HepG2 (cell line): ENCODE measurements around the gene GLYR1. TPM values are rescaled to one million over a fixed set of nuclear protein-coding genes. Genes with fewer than 3 reads are reported as not detected.

Experiments used
- ATAC-seq: fragments of 200-7000 bp; cut with Tn5 transposase; 3 replicates; pipeline ENCODE4 v1.9.1; 2020; ENCODE audit warnings: mild to moderate bottlenecking, moderate library complexity
- BruUV-seq: library from RNA; stranded (reverse); fragments of 400-500 nt; replicated peaks from 2 replicates; lab custom pipeline; 2021; lab: Mats Ljungman, UMichigan
- CTCF ChIA-PET: fragments of 300-600 bp; formaldehyde crosslinking; extraction: SDS; loops from one replicate; lab custom pipeline; 2021; ENCODE audit warnings: low total read pairs, inconsistent platforms, low intra/inter-chr PET ratio; lab: Yijun Ruan, JAX
- POLR2A ChIA-PET: fragments of 350-600 bp; sonication (Branson Sonifier 250); formaldehyde crosslinking; loops from one replicate; lab custom pipeline; 2020; ENCODE audit warnings: antibody characterized with exemption, inconsistent platforms; lab: Yijun Ruan, JAX
- DNase-seq: peaks from one replicate; pipeline ENCODE4 v3.0.0-alpha.2; 2015; ENCODE audit warnings: low spot score
- FAIRE-seq: peaks from 3 replicates; lab custom pipeline; 2011; peaks lifted over from hg19 to GRCh38; lab: Jason Lieb, UNC
- H2AFZ ChIP-seq: one replicate; pipeline ENCODE4 v1.6.1; 2011; ENCODE audit warnings: low read length, inconsistent platforms
- H3K27ac ChIP-seq: fragments of 300-600 bp; 3 replicates; pipeline ENCODE4 v1.8.0; 2011; ENCODE audit warnings: mixed run types, mild to moderate bottlenecking, mixed read lengths, low read length, inconsistent platforms; ENCODE audit not compliant: insufficient read depth; ENCODE audit errors: extremely low read length
- H3K27me3 ChIP-seq, 2 experiments: fragments of 200-600 bp in 1 of 2; 2 replicates in 1 of 2; 3 replicates in 1 of 2; pipeline versions ENCODE4 v1.6.0 to v1.8.0; 2011; ENCODE audit warnings: low read length in 2 of 2, mild to moderate bottlenecking in 2 of 2, moderate library complexity in 2 of 2, inconsistent platforms in 1 of 2; ENCODE audit not compliant: insufficient read depth in 2 of 2, control insufficient read depth in 1 of 2
- H3K36me3 ChIP-seq, 2 experiments: fragments of 200-600 bp in 1 of 2; replicated peaks in 1 of 2; 2 replicates in 1 of 2; 3 replicates in 1 of 2; pipeline versions ENCODE4 v1.5.1 to v1.8.0; 2011; ENCODE audit warnings: low read length in 2 of 2, inconsistent platforms in 1 of 2; ENCODE audit not compliant: insufficient read depth in 2 of 2, control insufficient read depth in 1 of 2
- H3K4me1 ChIP-seq: 2 replicates; pipeline ENCODE4 v1.5.1; 2012; ENCODE audit warnings: low read length, inconsistent platforms; ENCODE audit not compliant: insufficient read depth
- H3K4me2 ChIP-seq: 2 replicates; pipeline ENCODE4 v1.6.0; 2011; ENCODE audit warnings: low read depth, low read length, inconsistent platforms
- H3K4me3 ChIP-seq, 3 experiments: fragments of 200-600 bp in 1 of 3; sonication (generic), shearing (Covaris generic) in 1 of 3; replicated peaks in 1 of 3; 2 replicates each; pipeline ENCODE4 v1.5.1; 2011 to 2016; ENCODE audit warnings: low read length in 3 of 3, inconsistent platforms in 2 of 3, low read depth in 2 of 3, mild to moderate bottlenecking in 2 of 3, control low read depth in 1 of 3, mixed read lengths in 1 of 3; ENCODE audit not compliant: insufficient read depth in 1 of 3
- H3K79me2 ChIP-seq: one replicate; pipeline ENCODE4 v1.6.1; 2011; ENCODE audit warnings: low read length, inconsistent platforms; ENCODE audit not compliant: insufficient read depth
- H3K9ac ChIP-seq: 2 replicates; pipeline ENCODE4 v1.6.0; 2011; ENCODE audit warnings: mild to moderate bottlenecking, low read depth, low read length, inconsistent platforms; ENCODE audit not compliant: insufficient read depth
- H3K9me3 ChIP-seq: 2 replicates; pipeline ENCODE4 v1.5.1; 2012; ENCODE audit warnings: mild to moderate bottlenecking, low read length
- H4K20me1 ChIP-seq: 2 replicates; pipeline ENCODE4 v1.6.0; 2011; ENCODE audit warnings: inconsistent platforms, mild to moderate bottlenecking, low read length, moderate library complexity; ENCODE audit not compliant: insufficient read depth
- CREB1 ChIP-seq, 2 experiments: fragments of 450-650 bp in 1 of 2; IDR thresholded peaks; 2 replicates each; pipeline ENCODE4 v1.6.1; 2016 to 2017; ENCODE audit warnings: control low read depth in 1 of 2, mild to moderate bottlenecking in 1 of 2, missing compliant biosample characterization in 1 of 2, missing genetic modification characterization in 1 of 2
- ETV5 ChIP-seq: IDR thresholded peaks from 2 replicates; pipeline ENCODE4 v1.6.1; 2018; ENCODE audit warnings: missing biosample characterization, missing genetic modification reagents, inconsistent platforms, borderline replicate concordance
- FOSL1 ChIP-seq: sonication (generic); formaldehyde crosslinking; IDR thresholded peaks from 2 replicates; pipeline ENCODE4 v1.9.0; 2021; ENCODE audit warnings: missing genetic modification reagents, borderline replicate concordance
- PHB2 ChIP-seq: fragments of 450-650 bp; IDR thresholded peaks from 2 replicates; pipeline ENCODE4 v1.6.1; 2018; ENCODE audit not compliant: partially characterized antibody
- SRF ChIP-seq: IDR thresholded peaks from 2 replicates; pipeline ENCODE4 v1.6.1; 2011; ENCODE audit warnings: mild to moderate bottlenecking, low read depth, low read length, moderate library complexity
- ZNF207 ChIP-seq: fragments of 450-650 bp; IDR thresholded peaks from 2 replicates; pipeline ENCODE4 v1.6.1; 2016; ENCODE audit warnings: antibody characterized with exemption, borderline replicate concordance
- ZNF33A ChIP-seq: sonication (generic); formaldehyde crosslinking; IDR thresholded peaks from 2 replicates; pipeline ENCODE4 v1.5.1; 2020; ENCODE audit warnings: missing genetic modification reagents, mild to moderate bottlenecking, moderate library complexity, borderline replicate concordance
- ZNF746 ChIP-seq: sonication (generic); formaldehyde crosslinking; IDR thresholded peaks from 2 replicates; pipeline ENCODE4 v1.8.0; 2022; ENCODE audit warnings: mild to moderate bottlenecking, missing genetic modification reagents
- ZZZ3 ChIP-seq: sonication (generic); formaldehyde crosslinking; IDR thresholded peaks from 2 replicates; pipeline ENCODE4 v1.4.0; 2020; ENCODE audit warnings: missing genetic modification reagents, mild to moderate bottlenecking, borderline replicate concordance
- WGBS: methylation state at CpG from one replicate; pipeline ENCODE4 v1.1.6; 2017; ENCODE audit warnings: low lambda C conversion rate; 5-methylcytosine and 5-hydroxymethylcytosine counted together
- in situ Hi-C: cut with HindIII; loops from 2 replicates; pipeline ENCODE4 v1.10.0; 2017; ENCODE audit warnings: low pct_unique_long_range_greater_than_20kb; ENCODE audit not compliant: extremely low pct_ligation_motif_present
- intact Hi-C: fragments of 100-400 bp; cut with micrococcal nuclease; formaldehyde crosslinking; loops from one replicate; pipeline ENCODE4 v1.10.0; 2022; ENCODE audit not compliant: unreplicated experiment
- polyA plus RNA-seq, 8 experiments: library from polyadenylated mRNA; depleted of rRNA in 3 of 8; stranded (reverse) in 7 of 8; unstranded in 1 of 8; fragments of >200 nt; fragmentation: Illumina TruSeq in 4 of 8; extraction: Trizol in 4 of 8; gene quantifications; 2 replicates each; pipeline versions ENCODE4 v1.2.1 to v1.2.3, GENCODE V29; 2011 to 2016; ENCODE audit warnings: low read depth in 4 of 8, missing spikeins in 1 of 8, mixed read lengths in 1 of 8; ENCODE audit not compliant: insufficient read depth in 1 of 8
- total RNA-seq, 5 experiments: library from RNA; depleted of rRNA; stranded (reverse); fragments of >200 nt; fragmentation: Illumina TruSeq; extraction: Trizol; gene quantifications; 2 replicates each; pipeline ENCODE4 v1.2.3, GENCODE V29; 2016; ENCODE audit warnings: low read depth in 1 of 5
- TF ChIP-seq, protein P1 (sequence below): sonication (generic); formaldehyde crosslinking; IDR thresholded peaks from 2 replicates; pipeline ENCODE4 v1.8.0; 2022; ENCODE audit warnings: missing genetic modification reagents, mild to moderate bottlenecking, borderline replicate concordance
- TF ChIP-seq, protein P2 (sequence below): sonication (generic); formaldehyde crosslinking; IDR thresholded peaks from 2 replicates; pipeline ENCODE4 v1.4.0; 2020; ENCODE audit warnings: missing genetic modification reagents
- TF ChIP-seq, protein P3 (sequence below): IDR thresholded peaks from 2 replicates; pipeline ENCODE4 v1.6.1; 2016; ENCODE audit warnings: control low read depth

The GLYR1 gene
- total and polyA plus RNA-seq, 2 of the 13 experiments (the other 11 are each of a cell fraction or from before 2014, with no cell fraction given): 28.3 to 48.7 TPM

DNA sequence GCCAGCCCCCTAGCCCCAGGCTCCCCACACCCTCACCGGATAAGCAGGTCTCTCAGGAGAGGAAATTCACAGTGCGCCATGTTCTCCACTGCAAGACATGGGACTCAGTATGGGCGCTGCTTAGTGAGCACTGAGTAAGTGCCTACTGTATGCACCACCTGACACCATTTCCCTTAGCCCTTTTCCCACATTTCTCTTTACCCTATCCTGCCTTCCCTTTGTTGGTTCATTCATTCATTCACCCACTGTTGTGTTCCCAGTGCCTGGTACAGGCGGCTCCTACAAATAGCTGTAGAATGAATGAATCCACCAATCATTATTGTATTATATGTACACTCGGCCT is 69.1 kb downstream of the GLYR1 start:
- 58% methylated on average over 3 of the region's 5 CpGs for WGBS
- Histone ChIP-seq H3K9ac (no peak overlapping the region), H3K27ac (no peak overlapping the region), H3K36me3 (no peaks in the 10 kb centered on the region), H3K4me1 (peaks cover 44% of the 10 kb centered on the region), H4K20me1 (no peaks in the 10 kb centered on the region), H3K4me2 (no peak overlapping the region), H3K27me3 (no peaks in the 10 kb centered on the region), H3K79me2 (no peaks in the 10 kb centered on the region), H2AFZ (no peak overlapping the region), H3K4me3 (no peak overlapping the region), H3K9me3 (no peaks in the 10 kb centered on the region)
- ChIA-PET CTCF (no interaction called here), POLR2A (no interaction called here)
- FAIRE-seq: no peak
- no peak for ATAC-seq
- no peak for TF ChIP-seq ZZZ3 (CRISPR knock-in tag)
- TF ChIP-seq PHB2: no peak
- no peak for TF ChIP-seq SRF
- TF ChIP-seq, protein P1, sequence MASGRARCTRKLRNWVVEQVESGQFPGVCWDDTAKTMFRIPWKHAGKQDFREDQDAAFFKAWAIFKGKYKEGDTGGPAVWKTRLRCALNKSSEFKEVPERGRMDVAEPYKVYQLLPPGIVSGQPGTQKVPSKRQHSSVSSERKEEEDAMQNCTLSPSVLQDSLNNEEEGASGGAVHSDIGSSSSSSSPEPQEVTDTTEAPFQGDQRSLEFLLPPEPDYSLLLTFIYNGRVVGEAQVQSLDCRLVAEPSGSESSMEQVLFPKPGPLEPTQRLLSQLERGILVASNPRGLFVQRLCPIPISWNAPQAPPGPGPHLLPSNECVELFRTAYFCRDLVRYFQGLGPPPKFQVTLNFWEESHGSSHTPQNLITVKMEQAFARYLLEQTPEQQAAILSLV (CRISPR knock-in tag): no peak
- TF ChIP-seq, protein P2, sequence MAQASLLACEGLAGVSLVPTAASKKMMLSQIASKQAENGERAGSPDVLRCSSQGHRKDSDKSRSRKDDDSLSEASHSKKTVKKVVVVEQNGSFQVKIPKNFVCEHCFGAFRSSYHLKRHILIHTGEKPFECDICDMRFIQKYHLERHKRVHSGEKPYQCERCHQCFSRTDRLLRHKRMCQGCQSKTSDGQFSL: no peak
- no peak for TF ChIP-seq ZNF746 (CRISPR knock-in tag)
- TF ChIP-seq CREB1 (IDR thresholded peaks at IDR 0.05): no peak
- no peak for TF ChIP-seq CREB1 (CRISPR knock-in tag; IDR thresholded peaks at IDR 0.05)
- TF ChIP-seq FOSL1 (CRISPR knock-in tag): no peak
- TF ChIP-seq ZNF207: no peak
- no peak for TF ChIP-seq ZNF33A (CRISPR knock-in tag)
- no peak for TF ChIP-seq ETV5
- TF ChIP-seq, protein P3, sequence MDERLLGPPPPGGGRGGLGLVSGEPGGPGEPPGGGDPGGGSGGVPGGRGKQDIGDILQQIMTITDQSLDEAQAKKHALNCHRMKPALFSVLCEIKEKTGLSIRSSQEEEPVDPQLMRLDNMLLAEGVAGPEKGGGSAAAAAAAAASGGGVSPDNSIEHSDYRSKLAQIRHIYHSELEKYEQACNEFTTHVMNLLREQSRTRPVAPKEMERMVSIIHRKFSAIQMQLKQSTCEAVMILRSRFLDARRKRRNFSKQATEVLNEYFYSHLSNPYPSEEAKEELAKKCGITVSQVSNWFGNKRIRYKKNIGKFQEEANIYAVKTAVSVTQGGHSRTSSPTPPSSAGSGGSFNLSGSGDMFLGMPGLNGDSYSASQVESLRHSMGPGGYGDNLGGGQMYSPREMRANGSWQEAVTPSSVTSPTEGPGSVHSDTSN (CRISPR knock-in tag): no peak
- no peak for DNase-seq
- in situ Hi-C loops: no loop called here
- intact Hi-C loops: no loop called here
- no TSS peak for BruUV-seq
